GF-D8 (cell line): ENCODE results near the gene PTPN14.
"Not testable (repeated sequence)": the region's sequence is repeated elsewhere in the genome, so short reads cannot be mapped to it uniquely, and the experiment has no call there.

Experiments
- DNase-seq: peaks from one replicate; lab custom pipeline; 2025; lab: John Stamatoyannopoulos, UW

The PTPN14 gene

DNA sequence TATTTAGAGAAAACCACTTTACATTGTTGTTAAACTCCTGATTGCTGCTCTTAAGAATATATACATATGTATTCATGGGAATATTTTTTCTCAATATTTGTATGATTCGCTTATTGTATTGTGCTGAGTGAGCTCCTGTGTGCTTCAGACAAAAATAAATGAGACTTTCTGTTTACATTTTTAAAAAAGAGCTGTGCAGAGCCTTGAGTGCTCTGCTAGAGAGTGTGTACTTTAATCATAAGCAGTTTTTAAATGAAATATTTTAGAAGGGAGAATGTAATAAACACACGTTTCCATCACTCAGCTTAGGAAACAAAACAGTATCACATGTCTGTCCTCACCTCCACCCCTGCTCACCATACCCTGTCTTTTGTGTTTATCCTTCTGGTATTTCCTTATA lies 9.7 kb downstream of the PTPN14 start:
- no peak for DNase-seq

DNA sequence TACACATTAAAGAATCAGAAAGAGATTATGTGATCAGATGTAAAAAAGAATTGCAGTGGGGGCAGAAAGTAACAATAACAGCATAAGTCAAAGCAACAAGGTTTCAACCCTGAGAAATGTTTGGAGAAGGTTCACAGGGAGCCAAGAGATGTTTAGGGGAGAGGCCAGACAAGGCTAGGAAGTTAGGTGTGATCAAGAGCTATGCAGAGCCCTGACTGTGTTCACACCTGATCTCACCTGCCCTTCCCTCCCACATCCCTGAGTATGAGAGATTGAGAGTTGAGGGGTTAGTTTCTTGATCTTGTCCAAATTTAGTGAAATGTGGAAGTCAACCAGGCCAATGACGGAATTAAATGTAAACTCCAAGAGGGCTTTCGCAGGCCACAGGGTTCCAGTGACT lies 10.2 kb downstream of the PTPN14 start:
- DNase-seq = no peak

DNA sequence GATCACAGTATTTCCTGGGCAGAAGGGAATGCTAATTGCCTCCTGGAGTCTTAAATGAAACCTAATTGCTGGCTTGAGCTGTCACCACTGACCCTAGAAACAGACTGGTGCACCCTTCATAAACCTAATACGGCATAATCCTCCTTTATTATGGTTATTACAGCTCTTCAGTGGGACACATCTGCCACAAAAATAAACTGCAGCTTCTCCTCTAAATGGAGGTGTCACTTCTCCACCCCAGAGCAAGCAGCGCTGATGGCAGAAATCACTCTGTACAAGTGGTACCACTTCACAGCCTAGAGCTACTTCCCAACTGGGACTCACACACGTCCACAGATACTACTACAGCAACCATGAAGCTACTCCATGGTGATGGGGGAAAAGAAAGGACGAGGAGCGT lies 11.1 kb downstream of the PTPN14 start:
- DNase-seq = no peak

DNA sequence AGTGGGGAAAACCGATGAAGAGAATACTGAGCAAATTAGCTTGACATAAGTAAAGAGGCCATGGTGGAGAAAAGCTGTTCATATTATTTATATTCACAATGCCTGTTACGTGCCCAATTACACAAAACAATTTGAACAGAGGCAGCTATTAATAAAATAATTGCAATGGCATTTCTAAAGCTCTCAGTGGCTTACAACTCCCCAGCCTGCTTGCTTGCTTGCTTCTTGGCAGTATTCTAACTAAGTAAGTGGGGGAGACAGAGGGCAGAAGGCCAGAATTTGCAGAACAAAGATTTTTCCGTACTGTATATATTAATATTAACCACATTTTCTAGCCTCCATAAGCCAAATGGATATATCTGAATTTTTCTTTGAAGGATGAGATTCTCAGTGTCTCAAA lies 12.9 kb downstream of the PTPN14 start:
- no peak for DNase-seq

DNA sequence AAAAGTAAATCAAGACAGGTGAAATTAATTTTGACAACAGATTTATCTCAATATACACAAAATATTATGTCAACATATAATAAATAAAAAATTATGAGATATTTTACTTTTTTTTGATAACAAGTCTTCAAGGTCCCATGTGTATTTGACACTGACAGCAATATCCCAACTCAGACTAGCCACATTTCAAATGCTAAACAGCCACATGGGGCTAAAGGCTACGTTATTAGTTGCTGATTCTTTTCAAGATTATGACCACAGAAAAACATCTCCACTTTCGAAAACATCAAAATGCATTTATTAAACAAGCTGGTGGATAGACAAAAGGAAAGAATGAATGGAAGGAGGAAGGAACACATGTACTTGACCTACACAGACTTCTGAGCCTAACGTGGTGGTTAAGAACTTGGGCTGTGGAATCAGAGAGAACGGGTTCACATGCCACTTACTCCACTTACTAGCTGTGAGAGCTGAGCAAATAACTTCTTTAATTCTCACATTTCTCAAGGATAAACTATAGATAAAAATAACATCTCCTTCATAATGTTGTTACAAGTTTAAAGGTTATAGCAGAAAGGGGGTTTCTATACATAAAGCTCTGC lies 13.4 kb downstream of the PTPN14 start:
- no peak for DNase-seq

DNA sequence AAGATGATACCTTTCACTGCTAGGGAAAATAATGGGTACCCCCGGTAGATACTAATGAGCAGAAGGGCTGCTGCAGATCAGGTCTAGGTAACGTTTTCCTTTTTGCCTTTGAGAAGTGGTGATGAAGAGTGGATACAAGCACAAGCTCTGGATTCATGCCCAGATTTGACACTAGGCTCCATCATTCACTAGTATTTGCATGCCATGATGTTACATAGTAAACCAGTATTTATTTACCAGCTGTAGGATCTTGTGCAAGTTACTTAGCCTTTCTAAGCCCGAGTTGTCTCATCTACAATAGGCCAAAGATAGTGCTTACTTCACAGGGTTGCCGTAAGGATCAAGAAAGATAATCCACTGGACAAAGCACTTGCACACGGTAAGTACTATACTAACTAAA lies 14.2 kb downstream of the PTPN14 start:
- no peak for DNase-seq

DNA sequence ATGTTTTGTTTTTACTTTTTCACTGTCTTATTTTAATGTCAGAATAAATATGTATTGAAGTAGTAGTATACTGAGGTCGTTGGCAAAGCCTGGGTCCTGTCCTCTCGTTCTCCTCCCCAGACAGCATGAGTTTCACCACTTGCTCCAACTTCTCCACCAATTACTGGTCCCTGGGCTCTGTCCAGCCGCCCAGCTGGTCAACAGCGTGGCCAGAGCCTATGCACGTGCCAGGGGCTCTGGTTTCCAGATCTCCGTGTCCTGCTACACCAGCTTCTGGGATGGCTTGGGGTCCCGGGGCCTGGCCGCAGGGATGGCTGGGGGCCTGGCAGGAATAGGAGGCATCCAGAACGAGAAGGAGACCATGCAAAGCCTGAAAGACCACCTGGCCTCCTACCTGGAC lies 19.3 kb downstream of the PTPN14 start:
- no peak for DNase-seq

DNA sequence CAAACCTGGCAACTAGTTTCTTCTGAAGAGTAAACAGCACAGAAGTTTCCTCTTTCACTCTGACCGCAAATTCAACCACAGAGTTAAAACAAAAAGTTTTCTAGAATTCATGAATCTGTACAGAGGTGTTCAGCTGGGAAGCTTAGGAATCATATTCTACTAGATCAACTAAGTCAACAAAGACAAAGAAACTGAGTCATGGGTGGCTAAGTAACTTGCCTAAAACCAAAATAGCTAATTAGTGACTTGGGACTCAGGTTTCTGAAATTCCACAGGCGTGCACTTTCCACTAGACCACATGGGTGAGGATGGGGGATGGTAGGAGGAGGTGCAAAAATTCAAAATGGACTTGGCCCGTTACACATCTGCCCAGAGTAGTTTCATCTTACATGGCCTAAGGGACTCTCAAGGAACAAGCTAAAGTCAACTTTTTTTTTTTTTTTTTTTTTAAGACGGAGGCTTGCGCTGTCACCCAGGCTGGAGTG lies 25.8 kb downstream of the PTPN14 start:
- no peak for DNase-seq

DNA sequence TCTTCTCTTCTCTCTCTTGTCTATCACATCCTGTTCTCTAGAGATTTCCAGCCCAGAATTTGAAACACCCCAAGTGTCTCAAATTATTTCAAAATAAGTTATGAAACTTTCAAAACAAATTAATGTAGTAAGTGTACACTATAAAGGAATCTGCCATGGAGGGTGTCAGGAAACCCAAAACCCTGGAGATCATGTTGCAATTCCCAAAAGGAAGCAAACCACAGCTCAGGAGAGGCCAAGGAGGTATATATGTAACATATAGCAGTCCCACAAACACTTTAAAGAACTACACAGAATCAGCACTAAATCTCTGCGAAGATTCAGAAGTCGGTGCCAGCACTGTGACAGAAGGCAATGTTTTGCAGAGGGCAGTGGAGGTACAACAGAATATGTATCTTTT lies 26.6 kb downstream of the PTPN14 start:
- no peak for DNase-seq

DNA sequence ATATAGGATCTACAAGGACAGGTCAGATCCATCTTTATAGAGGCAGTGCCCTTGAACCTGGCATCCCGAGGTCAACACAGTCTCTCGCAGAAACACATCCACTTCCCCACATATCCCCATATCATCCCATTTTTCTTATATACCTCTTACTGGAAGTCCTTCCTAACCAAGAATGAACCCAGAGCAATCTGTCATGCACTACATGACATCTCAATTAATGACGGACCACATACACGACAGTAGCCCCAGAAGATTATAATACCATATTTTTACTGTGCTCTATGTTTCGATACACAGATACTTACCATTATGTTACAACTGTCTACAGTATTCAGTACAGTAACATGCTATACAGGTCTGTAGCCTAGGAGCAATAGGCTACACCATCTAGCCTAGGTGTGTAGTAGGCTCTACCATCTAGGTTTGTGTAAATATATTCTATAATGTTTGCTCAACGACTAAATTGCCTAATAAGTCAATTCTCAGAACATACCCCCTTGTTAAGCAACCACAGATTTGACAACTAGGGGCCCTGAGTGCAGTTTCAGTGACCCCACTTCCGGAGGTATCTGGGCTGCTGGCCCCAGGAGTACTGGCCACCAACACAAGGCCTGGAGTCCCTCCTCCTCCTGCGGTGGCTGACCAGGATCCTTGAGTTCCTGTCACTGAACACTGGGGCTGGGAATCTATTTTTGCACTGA lies 28.1 kb downstream of the PTPN14 start:
- no peak for DNase-seq

DNA sequence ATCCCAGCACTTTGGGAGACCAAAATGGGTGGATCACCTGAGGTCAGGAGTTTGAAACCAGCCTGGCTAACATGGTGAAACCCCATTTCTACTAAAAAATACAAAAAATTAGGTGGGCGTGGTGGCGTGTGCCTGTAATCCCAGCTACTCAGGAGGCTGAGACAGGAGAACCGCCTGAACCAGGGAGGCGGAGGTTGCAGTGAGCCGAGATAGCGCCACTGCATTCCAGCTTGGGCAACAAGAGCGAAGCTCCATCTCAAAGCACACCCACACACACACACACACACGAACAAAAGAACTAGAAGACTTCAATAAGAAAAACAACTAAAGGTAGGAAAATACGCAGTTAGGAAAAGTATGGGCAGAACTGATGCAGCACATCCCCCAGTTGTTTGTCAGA lies 29.9 kb downstream of the PTPN14 start:
- not testable (repeated sequence) for DNase-seq

DNA sequence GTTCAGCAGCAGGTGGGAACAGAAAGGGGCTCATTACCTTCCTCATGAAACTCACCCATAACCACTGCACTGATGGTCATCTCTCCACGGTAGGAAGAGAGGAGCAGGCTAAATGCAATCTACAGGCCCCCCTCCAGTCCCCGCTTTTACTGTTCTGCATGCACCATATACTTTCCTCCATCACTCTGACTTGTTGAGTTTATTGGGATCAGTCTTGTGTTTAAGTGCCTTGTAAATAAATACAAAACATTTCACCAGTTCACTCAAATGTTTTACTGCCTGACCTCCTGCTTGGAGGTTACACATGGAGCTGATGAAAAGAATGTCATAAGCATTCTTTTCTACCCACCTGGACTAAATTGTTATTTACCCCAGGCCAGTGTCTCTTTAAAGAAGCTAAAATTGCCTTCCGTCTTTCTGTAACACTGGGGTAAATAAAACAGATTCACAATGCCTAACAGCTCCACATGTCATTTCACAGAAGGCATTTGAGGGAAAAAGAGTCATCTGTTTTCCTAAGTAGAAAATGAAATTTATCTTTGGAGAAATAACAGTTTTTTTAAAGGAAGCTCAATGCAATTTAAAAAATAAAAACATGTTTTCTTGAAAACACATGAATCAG lies 30.7 kb downstream of the PTPN14 start:
- DNase-seq = no peak

DNA sequence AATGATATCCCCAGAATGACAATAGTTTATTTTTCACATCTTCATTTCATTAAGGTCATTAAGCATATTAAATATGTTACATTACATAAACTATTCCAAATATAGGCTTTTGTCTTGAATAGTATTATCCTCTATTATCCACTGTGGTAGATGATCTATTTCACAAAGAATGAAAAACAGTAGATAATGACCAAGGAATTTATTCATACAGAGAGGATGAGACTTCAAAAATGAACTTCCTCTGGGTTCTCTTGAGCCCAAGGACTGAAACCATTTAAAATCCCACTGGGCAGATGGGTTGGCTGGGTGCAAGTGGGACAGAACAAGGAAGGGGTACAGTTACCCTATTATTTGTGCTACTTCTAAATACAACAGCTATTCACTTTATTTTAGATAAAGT lies 33.0 kb downstream of the PTPN14 start:
- no peak for DNase-seq

DNA sequence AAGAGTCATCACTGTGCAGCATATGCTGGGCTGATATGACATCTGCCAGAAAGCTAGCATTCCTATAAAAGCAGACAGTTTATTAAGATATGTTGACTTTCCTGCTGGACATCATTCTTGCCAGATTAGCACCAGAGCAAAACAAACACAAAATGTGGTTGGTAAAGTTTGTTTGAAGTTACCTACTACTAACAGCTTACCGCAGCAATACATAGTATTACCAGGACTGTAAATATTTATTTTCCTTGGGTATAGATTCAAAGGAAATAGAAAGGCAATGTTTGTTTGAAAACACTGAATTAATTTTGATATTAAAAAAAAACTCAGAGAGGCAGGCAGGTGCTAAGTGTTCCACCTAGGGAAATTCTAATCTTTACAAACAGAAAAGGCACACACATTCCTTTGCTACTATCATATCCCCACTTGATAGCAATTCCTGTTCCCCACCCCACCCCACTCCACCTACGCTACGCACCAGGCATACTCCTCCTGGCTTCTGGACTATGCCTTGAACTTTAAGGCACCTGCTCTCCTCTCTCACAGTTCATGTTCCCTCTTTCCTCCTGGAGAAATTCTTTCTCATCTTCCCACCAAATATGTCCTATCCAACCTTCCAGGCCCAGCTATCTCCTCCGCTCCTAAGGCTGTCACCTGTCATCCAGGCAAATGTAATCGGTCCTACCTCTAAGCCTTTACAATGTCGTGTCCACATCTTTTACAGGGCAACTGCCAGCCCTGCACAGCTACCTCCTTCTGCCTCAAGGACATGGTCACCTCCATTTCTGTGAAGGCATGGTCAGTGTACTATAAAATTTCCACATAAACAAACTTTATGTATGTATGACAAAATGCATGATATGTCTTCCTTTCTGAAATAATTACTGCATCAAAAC lies 34.7 kb downstream of the PTPN14 start:
- DNase-seq = no peak

DNA sequence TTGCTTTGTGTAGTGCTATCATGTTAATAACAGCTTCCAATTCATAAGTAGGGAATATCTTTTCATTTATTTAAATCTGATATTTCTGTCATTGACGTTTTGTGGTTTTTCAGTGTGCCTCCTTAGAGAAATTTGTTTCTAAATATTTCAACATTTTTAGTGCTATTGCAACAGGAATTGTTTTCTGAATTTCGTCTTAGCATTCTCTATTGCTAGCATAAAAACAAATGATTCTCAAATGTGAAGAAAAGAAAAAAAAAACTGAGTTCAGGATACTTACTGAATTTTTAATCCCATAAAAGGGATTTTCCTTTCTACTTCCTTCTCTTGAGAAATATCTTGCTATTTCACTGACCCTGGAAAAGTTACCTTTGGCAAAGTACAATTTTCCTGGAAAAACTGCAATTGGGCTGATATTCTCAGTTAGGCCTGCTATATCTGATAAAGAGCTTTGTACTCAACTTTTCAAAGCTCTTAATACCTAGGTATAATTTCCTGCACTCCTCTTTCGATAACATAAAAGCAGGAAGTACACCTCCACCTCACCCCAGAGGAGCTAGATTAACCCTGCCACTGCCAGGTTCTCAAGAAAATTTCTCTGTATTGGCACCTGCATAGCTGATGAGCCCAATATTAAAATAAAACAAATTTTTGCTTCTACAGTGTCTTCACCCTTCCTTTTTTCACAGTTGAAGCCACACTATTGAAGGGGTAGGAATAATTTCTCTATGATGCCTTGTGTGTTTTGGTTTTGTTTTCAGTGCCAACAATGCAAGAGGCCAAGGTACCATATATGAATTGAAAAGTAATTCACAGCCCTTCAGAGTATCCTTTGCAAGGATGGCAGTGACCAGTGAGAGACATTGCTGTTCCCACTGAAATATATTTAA lies 35.6 kb downstream of the PTPN14 start:
- DNase-seq = no peak

DNA sequence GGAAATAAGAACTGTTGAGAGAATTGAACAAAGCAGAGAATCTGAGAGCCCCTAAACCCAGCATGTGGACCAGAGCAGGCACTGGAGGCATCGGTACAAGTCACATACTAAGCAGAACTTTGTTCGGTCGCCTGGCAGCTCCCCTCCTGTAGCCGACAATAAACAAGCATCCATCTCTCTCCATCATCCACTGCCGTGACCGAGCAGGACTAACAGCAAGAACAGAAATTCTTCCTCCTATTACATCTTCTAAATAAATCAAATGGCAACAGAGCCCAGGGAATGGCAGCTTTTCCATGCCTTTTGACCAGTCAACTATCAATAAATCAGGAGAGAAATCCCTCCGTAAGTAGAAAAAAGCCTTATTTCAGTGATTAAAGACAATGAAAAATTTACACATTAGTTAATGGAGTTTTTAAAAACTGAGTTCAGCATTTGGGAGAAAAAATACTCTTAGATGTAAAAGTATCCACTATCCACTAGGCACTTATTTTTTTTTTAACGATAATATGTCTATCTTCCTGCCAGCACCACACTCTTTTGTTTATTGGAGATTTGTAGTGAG lies 36.5 kb downstream of the PTPN14 start:
- DNase-seq = no peak

DNA sequence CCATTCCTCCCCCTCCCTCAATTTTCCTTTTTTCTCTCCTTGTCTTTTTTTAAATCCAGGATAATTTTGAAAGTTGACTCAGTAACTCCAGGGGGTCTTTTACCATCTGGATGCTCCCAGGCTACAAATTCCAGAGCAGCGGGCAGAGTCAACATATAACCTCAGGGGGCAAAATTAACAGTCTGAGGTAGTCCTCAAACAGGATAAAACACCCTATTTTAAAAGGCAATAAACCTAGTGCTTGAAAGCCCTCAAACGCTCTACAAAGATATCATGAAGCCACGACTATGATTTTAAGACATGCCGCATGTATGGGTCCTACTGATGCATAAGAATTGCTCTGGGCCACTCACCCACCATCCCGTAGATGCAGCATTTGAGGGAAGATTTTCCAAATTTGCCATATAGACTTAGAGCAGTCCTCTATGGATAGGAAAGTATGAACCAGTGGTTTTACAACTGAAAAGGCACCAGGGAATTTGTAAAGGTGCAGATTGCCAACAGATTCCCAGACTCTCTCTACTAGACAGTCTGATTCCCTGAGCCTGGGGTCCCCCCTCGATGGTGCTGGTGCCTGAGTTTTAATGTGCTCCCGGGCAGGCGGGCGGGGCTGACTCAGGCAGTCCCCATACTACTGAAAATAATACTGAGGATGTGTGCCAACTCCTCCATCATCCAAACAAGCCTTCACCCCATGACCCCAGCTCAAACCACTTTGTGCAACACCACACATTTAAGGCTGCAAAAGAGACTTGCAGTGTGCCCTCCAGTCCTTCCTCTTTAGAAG lies 37.2 kb downstream of the PTPN14 start:
- DNase-seq = no peak

DNA sequence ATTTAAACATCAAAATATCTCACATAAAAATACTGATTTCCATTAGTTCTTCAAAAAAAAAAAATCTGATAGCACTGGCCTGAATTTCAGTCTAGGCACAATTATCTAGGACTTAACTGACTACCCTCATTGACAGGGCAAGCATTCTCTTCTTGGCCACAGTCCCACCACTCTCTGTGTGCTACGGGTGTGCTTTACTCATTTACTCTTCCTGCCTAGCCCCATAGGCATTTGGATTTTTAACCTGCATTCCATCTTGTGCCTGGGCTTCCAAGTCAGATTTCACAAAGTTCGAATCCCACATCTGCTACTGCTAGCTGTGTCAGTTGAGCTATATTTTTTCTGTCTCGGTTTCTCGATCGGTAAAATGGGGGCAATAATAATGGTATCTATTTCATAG lies 38.0 kb downstream of the PTPN14 start:
- DNase-seq = no peak

DNA sequence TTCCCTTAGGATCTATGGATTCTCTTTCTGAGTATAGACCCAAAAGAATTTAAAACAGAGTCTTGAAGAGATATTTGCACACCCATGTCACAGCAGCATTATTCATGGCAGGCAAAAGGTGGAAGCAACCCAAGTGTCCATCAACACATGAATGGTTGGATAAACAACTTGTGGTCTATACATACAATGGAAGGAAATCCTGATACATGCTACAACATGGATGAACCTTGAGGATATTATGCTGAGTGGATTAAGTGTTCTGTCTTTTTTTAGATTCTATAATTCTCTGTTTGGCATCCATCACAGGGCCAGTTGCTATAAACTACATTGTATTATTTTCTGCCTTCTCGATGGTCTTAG lies 39.8 kb downstream of the PTPN14 start:
- DNase-seq = no peak

DNA sequence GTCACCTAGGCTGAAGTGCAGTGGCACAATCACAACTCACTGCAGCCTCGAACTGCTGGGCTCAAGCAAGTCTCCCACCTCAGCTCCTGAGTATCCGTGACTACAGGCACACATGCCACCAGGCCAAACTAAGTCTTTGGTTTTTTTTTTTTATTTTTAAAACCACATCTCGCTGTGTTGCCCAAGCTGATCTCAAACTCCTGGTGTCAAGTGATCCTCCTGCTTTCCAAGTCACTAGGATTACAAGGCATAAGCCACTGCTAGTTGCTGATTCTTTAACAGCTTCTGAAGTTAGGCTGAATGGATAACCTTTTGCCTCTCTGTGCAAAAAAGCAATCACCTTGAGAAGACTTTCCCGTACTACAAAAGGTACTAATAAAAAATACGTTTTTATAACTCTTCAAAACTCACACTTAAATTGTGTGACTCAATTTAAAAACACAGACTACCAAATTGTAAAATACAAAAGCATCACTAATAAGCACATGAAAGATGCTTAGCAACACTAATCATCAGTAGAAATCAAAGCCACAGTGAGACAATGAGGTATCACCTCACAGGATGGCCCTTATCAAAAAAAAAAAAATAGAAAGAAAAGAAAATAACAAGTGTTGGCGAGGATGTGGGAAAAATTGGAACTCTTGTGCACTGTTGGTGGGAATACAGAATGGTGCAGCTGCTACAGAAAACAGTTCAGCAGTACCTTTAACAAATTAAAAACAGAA lies 40.3 kb downstream of the PTPN14 start:
- DNase-seq = no peak
